WTC11 (cell line): ENCODE results near the gene SGIP1. TPM values are rescaled to one million over a fixed set of nuclear protein-coding genes. Genes with fewer than 3 reads are reported as not detected.

Source experiments
- ATAC-seq: fragments of 200-7000 bp; cut with Tn5 transposase; 2 replicates; pipeline ENCODE4 v1.10.0; 2021; ENCODE audit warnings: mild to moderate bottlenecking, moderate library complexity
- CTCF ChIA-PET: fragments of 300-600 bp; sonication (Branson Sonifier 250); formaldehyde crosslinking; loops from one replicate; lab custom pipeline; 2021; ENCODE audit warnings: antibody characterized with exemption; lab: Charles Lee
- POLR2A ChIA-PET: fragments of 350-600 bp; sonication (Branson Sonifier 250); formaldehyde crosslinking; loops from one replicate; lab custom pipeline; 2021; ENCODE audit warnings: antibody characterized with exemption; lab: Charles Lee
- DNase-seq: peaks from one replicate; pipeline ENCODE4 v3.0.0; 2021; ENCODE audit warnings: low spot score
- H3K27ac Mint-ChIP-seq: 2 replicates; pipeline ENCODE4 v1.8.0; 2021; ENCODE audit warnings: mixed read lengths
- H3K27me3 Mint-ChIP-seq: 2 replicates; pipeline ENCODE4 v1.8.0; 2021; ENCODE audit warnings: low read depth, mild to moderate bottlenecking, moderate library complexity, mixed read lengths
- H3K36me3 Mint-ChIP-seq: 2 replicates; pipeline ENCODE4 v1.8.0; 2021; ENCODE audit warnings: mixed read lengths
- H3K4me1 Mint-ChIP-seq: 2 replicates; pipeline ENCODE4 v1.8.0; 2022; ENCODE audit warnings: mixed read lengths
- H3K4me3 Mint-ChIP-seq: 2 replicates; pipeline ENCODE4 v1.8.0; 2021; ENCODE audit warnings: mild to moderate bottlenecking, moderate library complexity, mixed read lengths
- H3K9me3 Mint-ChIP-seq: 2 replicates; pipeline ENCODE4 v1.8.0; 2021; ENCODE audit warnings: mixed read lengths
- CTCF ChIP-seq: fragments of 200-600 bp; IDR thresholded peaks from 2 replicates; pipeline ENCODE4 v1.8.0; 2022; ENCODE audit warnings: antibody characterized with exemption
- E2F5 ChIP-seq: sonication (generic); formaldehyde crosslinking; IDR thresholded peaks from 2 replicates; pipeline ENCODE4 v1.8.1; 2022; ENCODE audit warnings: mild to moderate bottlenecking, moderate library complexity, missing genetic modification reagents
- ERG ChIP-seq: fragments of 250-450 bp; sonication (Bioruptor Pico); IDR thresholded peaks from 2 replicates; pipeline ENCODE4 v1.8.0; 2021; ENCODE audit warnings: mild to moderate bottlenecking
- ETV6 ChIP-seq: sonication (generic); formaldehyde crosslinking; IDR thresholded peaks from 2 replicates; pipeline ENCODE4 v1.8.1; 2022; ENCODE audit warnings: mild to moderate bottlenecking, missing genetic modification reagents
- HMGXB4 ChIP-seq: sonication (generic); formaldehyde crosslinking; IDR thresholded peaks from 2 replicates; pipeline ENCODE4 v1.8.1; 2023; ENCODE audit warnings: mild to moderate bottlenecking, moderate library complexity, missing genetic modification reagents
- JAZF1 ChIP-seq: fragments of 250-450 bp; sonication (Bioruptor Pico); IDR thresholded peaks from 2 replicates; pipeline ENCODE4 v1.9.0; 2021; ENCODE audit warnings: moderate library complexity, mild to moderate bottlenecking, inconsistent platforms
- NFYB ChIP-seq: sonication (generic); formaldehyde crosslinking; conservative IDR thresholded peaks from 2 replicates; pipeline ENCODE4 v1.8.0; 2022; ENCODE audit warnings: low read depth, missing genetic modification reagents
- RELA ChIP-seq: sonication (generic); formaldehyde crosslinking; IDR thresholded peaks from 2 replicates; pipeline ENCODE4 v1.8.1; 2022; ENCODE audit warnings: missing genetic modification reagents, mild to moderate bottlenecking, borderline replicate concordance
- TEAD1 ChIP-seq: sonication (generic); formaldehyde crosslinking; IDR thresholded peaks from 2 replicates; pipeline ENCODE4 v1.8.0; 2022; ENCODE audit warnings: mild to moderate bottlenecking, missing genetic modification reagents
- TEAD4 ChIP-seq: sonication (generic); formaldehyde crosslinking; IDR thresholded peaks from 2 replicates; pipeline ENCODE4 v1.8.0; 2022; ENCODE audit warnings: mild to moderate bottlenecking, missing genetic modification reagents
- ZMAT4 ChIP-seq: fragments of 250-450 bp; sonication (Bioruptor Pico); IDR thresholded peaks from 2 replicates; pipeline ENCODE4 v1.9.0; 2021; ENCODE audit warnings: mild to moderate bottlenecking
- ZNF219 ChIP-seq: sonication (generic); formaldehyde crosslinking; IDR thresholded peaks from 2 replicates; pipeline ENCODE4 v1.8.0; 2023; ENCODE audit warnings: missing genetic modification reagents, mild to moderate bottlenecking, borderline replicate concordance
- ZNF317 ChIP-seq: sonication (generic); formaldehyde crosslinking; IDR thresholded peaks from 2 replicates; pipeline ENCODE4 v1.8.1; 2023; ENCODE audit warnings: low read depth, mild to moderate bottlenecking, moderate library complexity, missing genetic modification reagents, borderline replicate concordance
- total RNA-seq: library from RNA; stranded (reverse); gene quantifications from 3 replicates; pipeline ENCODE4 v1.2.3, GENCODE V29; 2021
- TF ChIP-seq, protein P1 (sequence below): sonication (generic); formaldehyde crosslinking; IDR thresholded peaks from 2 replicates; pipeline ENCODE4 v1.8.1; 2023; ENCODE audit warnings: mild to moderate bottlenecking, missing genetic modification reagents, moderate library complexity
- TF ChIP-seq, protein P2 (sequence below): sonication (generic); formaldehyde crosslinking; conservative IDR thresholded peaks from 2 replicates; pipeline ENCODE4 v1.8.1; 2022; ENCODE audit warnings: mild to moderate bottlenecking, missing genetic modification reagents
- TF ChIP-seq, protein P3 (sequence below): sonication (generic); formaldehyde crosslinking; IDR thresholded peaks from 2 replicates; pipeline ENCODE4 v1.8.0; 2022; ENCODE audit warnings: mild to moderate bottlenecking, missing genetic modification reagents

Gene SGIP1
- total RNA-seq, 1 experiment from 2014 or later, result 3.9 TPM

DNA sequence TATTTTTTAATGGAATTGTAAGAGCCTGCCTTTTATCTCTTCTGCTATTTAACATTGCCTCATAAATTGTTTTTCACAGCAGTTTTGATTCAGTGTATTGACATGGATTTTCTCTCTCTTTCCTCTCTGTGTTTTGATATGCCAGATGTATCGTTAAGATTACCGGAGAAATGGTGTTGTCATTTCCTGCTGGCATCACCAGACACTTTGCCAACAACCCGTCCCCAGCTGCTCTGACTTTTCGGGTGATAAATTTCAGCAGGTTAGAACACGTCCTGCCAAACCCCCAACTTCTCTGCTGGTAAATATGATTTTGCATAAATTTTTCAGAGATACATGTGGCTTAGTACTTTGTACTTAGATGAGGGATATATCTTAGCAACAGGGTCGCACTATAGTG is 195.2 kb downstream of the SGIP1 start:
- Mint-ChIP-seq H3K4me3 (no peak overlapping the region), H3K9me3 (peaks cover 6% of the 10 kb centered on the region), H3K36me3 (no peaks in the 10 kb centered on the region), H3K4me1 (peaks cover 15% of the 10 kb centered on the region), H3K27me3 (peaks cover 3% of the 10 kb centered on the region; the same call in 1 of the 2 replicates), H3K27ac (no peak overlapping the region)
- ChIA-PET POLR2A (no interaction called here), CTCF (no interaction called here)
- ATAC-seq (no peak), DNase-seq (no peak)
- no peak for TF ChIP-seq NFYB (CRISPR knock-in tag)
- no peak for TF ChIP-seq ZMAT4 (CRISPR knock-in tag)
- TF ChIP-seq ERG (CRISPR knock-in tag), result no peak
- TF ChIP-seq JAZF1, result no peak
- TF ChIP-seq, protein P1, sequence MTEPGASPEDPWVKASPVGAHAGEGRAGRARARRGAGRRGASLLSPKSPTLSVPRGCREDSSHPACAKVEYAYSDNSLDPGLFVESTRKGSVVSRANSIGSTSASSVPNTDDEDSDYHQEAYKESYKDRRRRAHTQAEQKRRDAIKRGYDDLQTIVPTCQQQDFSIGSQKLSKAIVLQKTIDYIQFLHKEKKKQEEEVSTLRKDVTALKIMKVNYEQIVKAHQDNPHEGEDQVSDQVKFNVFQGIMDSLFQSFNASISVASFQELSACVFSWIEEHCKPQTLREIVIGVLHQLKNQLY (CRISPR knock-in tag), result no peak
- TF ChIP-seq TEAD4 (CRISPR knock-in tag), result no peak
- TF ChIP-seq, protein P2, sequence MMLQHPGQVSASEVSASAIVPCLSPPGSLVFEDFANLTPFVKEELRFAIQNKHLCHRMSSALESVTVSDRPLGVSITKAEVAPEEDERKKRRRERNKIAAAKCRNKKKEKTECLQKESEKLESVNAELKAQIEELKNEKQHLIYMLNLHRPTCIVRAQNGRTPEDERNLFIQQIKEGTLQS (CRISPR knock-in tag), result no peak
- TF ChIP-seq TEAD1 (CRISPR knock-in tag), result no peak
- TF ChIP-seq ZNF317 (CRISPR knock-in tag), result no peak
- TF ChIP-seq, protein P3, sequence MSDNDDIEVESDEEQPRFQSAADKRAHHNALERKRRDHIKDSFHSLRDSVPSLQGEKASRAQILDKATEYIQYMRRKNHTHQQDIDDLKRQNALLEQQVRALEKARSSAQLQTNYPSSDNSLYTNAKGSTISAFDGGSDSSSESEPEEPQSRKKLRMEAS (CRISPR knock-in tag), result no peak
- no peak for TF ChIP-seq HMGXB4 (CRISPR knock-in tag)
- no peak for TF ChIP-seq CTCF
- no peak for TF ChIP-seq ZNF219 (CRISPR knock-in tag)
- TF ChIP-seq RELA, result no peak
- no peak for TF ChIP-seq ETV6

DNA sequence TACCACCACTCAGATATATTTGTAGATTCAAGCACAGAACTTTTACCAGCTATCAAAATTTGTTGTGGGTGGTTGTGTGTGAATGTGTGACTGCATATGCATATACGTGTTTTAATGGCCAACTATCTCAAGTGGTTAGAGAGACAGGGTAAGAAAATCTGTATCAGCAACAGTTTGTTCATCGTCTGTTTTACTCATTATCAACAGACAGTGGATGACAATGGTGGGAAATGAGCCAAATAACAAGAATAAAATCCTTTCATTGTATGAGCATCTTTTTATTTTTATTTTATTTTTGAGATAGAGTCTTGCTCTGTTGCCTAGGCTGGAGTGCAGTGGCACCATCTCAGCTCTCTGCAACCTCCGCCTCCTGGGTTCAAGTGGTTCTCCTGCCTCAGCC is 195.6 kb downstream of the SGIP1 start:
- ChIA-PET POLR2A (no interaction called here), CTCF (no interaction called here)
- H3K27me3 Mint-ChIP-seq, result peaks cover 3% of the 10 kb centered on the region; the same call in 1 of the 2 replicates
- no peak for ATAC-seq
- H3K27ac Mint-ChIP-seq, result no peak overlapping the region
- peaks cover 6% of the 10 kb centered on the region for H3K9me3 Mint-ChIP-seq
- no peaks in the 10 kb centered on the region for H3K36me3 Mint-ChIP-seq
- DNase-seq, result no peak
- H3K4me1 Mint-ChIP-seq, result peaks cover 15% of the 10 kb centered on the region
- no peak overlapping the region for H3K4me3 Mint-ChIP-seq
- TF ChIP-seq NFYB (CRISPR knock-in tag) (no peak), E2F5 (no peak)
